ENCODE data around the gene THSD7A. TPM values are rescaled to one million over a fixed set of nuclear protein-coding genes. Genes with fewer than 3 reads are reported as not detected.
A peak's percentile ranks its signal among the peaks of the same experiment; 100 is the strongest.

THSD7A gene
- polyA plus RNA-seq, 6 donors from 2014 or later: not detected

- ATAC-seq (ENCODE audit: low read depth in 2 of 2) (no peak), DNase-seq (no peak)
- H3K36me3 Mint-ChIP-seq: no peaks in the 10 kb centered on the region
- no peaks in the 10 kb centered on the region for H3K4me1 Mint-ChIP-seq
- peaks cover 0 to 3% (median 0%) of the 10 kb centered on the region in 7 donors for H3K9me3 Mint-ChIP-seq
- no peaks in the 10 kb centered on the region for H3K27me3 Mint-ChIP-seq
- H3K4me3 Mint-ChIP-seq: no peak overlapping the region
- no peak overlapping the region for H3K27ac Mint-ChIP-seq
These were observed 182.0 kb downstream of the THSD7A start for GRCh38 chr7:11650030-11650429.

DNA sequence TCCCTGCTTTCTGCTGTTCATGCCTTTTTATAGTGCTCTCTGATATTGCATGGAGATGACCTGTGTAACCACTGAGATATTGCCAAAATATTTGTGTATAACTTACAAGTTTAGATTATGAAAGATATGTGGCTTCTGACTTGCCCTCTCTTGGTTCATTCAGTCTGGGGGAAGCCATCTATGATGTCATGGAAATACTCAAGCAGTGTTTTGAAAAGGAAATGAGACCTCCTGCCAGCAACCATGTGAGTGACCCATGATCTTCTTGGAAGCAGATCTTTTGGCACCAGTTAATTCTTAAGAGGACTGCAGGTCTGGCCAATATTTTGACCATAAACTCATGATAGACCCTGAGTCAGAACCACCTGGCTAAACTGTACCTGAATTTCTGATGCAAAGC is 183.0 kb downstream of the THSD7A start:
- no peak for ATAC-seq (ENCODE audit: low read depth in 2 of 2)
- peaks cover 0 to 3% (median 0%) of the 10 kb centered on the region in 7 donors for H3K9me3 Mint-ChIP-seq
- no peaks in the 10 kb centered on the region for H3K4me1 Mint-ChIP-seq
- no peaks in the 10 kb centered on the region for H3K36me3 Mint-ChIP-seq
- no peaks in the 10 kb centered on the region for H3K27me3 Mint-ChIP-seq
- H3K27ac Mint-ChIP-seq: no peak overlapping the region
- H3K4me3 Mint-ChIP-seq: no peak overlapping the region
- DNase-seq: no peak

DNA sequence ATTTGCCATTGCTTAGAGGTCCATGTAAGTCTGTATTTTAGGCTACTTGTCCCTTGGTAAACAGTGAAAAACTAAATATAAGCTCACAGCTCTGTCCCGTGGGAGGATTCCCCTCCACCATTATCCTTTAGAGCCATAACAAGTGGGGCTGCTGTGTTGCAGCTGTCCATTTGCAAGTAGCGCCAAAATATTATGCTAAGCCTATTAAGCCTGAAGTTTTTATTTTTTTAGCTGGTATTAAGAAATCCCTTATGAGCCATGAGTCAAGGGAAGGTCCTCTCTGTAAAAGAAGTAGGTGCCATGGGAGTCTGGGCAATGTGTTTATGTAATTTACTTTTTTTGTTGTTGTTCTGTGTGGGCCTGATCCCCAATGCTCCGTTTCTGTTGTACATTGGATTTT is 183.9 kb downstream of the THSD7A start:
- H3K9me3 Mint-ChIP-seq: peaks cover 0 to 3% (median 0%) of the 10 kb centered on the region in 7 donors
- no peaks in the 10 kb centered on the region for H3K36me3 Mint-ChIP-seq
- no peak for ATAC-seq (ENCODE audit: low read depth in 2 of 2)
- H3K4me3 Mint-ChIP-seq: no peak overlapping the region
- no peak for DNase-seq
- no peaks in the 10 kb centered on the region for H3K4me1 Mint-ChIP-seq
- H3K27ac Mint-ChIP-seq: no peak overlapping the region
- no peaks in the 10 kb centered on the region for H3K27me3 Mint-ChIP-seq

DNA sequence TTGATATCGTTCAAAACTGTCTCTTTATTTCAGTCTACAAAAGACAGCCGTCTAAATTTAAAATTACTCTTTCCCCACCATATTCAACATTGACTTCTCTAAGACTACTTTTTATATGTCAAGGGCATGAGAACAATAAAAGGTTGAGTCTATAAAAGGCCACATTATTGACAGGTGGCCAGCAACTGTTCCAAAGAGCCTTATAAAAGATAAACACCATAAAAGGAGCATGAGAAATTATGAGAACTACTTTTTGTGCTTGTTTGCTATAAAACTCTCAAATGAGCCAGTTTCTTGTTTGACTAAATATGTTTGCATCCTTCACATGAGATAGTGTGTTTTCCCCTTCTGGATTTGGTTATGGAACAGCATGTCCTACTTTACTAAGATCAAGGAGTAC is 189.2 kb downstream of the THSD7A start:
- Mint-ChIP-seq H3K9me3 (no peaks in the 10 kb centered on the region), H3K4me1 (no peaks in the 10 kb centered on the region), H3K4me3 (no peak overlapping the region), H3K27me3 (no peaks in the 10 kb centered on the region), H3K36me3 (no peaks in the 10 kb centered on the region), H3K27ac (no peak overlapping the region)
- no peak for DNase-seq
- ATAC-seq (ENCODE audit: low read depth in 2 of 2): no peak

GRCh38 chr7:11642276-11642675 is 189.7 kb downstream of the THSD7A start:
- Mint-ChIP-seq H3K36me3 (no peaks in the 10 kb centered on the region), H3K27ac (no peak overlapping the region), H3K27me3 (no peaks in the 10 kb centered on the region), H3K9me3 (no peaks in the 10 kb centered on the region), H3K4me1 (no peaks in the 10 kb centered on the region), H3K4me3 (no peak overlapping the region)
- no peak for DNase-seq
- no peak for ATAC-seq (ENCODE audit: low read depth in 2 of 2)

DNA sequence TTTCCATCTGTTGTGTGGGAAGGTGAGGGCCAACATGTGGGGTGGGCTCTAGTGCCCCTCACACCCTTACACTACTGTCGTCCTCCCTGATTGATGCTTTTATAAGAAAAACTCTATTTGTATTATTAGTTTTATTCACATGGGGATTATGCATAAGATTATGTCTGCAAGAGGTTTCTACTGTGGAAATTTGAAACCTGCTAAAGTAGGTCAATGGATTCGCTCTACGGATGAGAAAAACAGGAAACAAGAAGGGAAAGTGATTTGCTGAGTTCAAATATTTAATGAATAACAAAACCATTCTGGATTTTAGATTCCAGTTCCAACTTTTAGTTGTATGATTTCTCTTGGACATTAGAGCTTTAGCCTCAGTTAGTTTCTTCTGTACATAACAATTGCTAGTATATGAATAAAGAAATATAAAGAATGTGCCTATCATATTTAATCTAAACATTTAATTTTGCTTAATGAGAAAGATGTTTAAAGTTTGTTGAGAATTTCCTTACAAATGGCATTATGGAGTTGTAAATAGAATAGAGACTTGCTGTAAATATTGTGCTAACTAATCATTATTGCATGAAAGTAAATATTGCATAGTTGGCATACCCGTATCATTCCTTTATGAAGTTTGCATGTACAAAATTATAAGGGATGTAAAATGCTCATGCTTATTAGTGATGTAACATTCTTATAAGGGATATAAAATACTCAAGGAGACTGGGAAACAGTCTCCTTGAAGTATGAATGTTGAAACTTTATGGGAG is 193.8 kb downstream of the THSD7A start:
- H3K36me3 Mint-ChIP-seq: no peaks in the 10 kb centered on the region
- H3K27ac Mint-ChIP-seq: no peak overlapping the region
- peaks cover 0 to 9% (median 0%) of the 10 kb centered on the region in 7 donors for H3K9me3 Mint-ChIP-seq
- no peaks in the 10 kb centered on the region for H3K27me3 Mint-ChIP-seq
- H3K4me3 Mint-ChIP-seq: no peak overlapping the region
- no peaks in the 10 kb centered on the region for H3K4me1 Mint-ChIP-seq
- DNase-seq: no peak
- no peak for ATAC-seq (ENCODE audit: low read depth in 2 of 2)

GRCh38 chr7:11636274-11636673 is 195.7 kb downstream of the THSD7A start:
- Mint-ChIP-seq H3K4me1 (no peaks in the 10 kb centered on the region), H3K27me3 (no peaks in the 10 kb centered on the region), H3K4me3 (no peak overlapping the region), H3K36me3 (no peaks in the 10 kb centered on the region), H3K9me3 (peaks cover 0 to 9% (median 0%) of the 10 kb centered on the region in 7 donors), H3K27ac (peak overlapping the region in 1 of 6 donors; percentile 89)
- ATAC-seq (ENCODE audit: low read depth in 2 of 2) (no peak), DNase-seq (no peak)

DNA sequence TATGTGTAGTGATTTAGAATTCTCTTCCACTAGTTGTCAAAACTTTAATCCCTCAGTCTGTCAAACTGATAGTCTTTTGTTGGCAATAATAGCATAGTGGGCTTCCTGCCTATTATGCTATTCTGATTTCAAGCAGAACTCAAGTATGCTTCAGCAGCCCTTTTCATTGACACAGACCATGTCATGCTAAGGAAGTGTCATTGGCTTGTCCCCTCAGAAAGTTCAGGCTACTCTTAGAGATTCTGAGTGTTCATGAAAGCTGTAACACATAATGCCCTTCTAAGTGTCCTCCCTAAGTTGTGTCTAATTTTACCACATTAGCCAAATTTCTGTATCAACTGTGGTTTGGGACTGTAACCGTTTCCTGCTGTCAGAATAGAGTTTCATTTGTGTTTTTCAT is 198.7 kb downstream of the THSD7A start:
- no peak overlapping the region for H3K27ac Mint-ChIP-seq
- peaks cover 0 to 9% (median 0%) of the 10 kb centered on the region in 7 donors for H3K9me3 Mint-ChIP-seq
- H3K27me3 Mint-ChIP-seq: no peaks in the 10 kb centered on the region
- no peak overlapping the region for H3K4me3 Mint-ChIP-seq
- H3K4me1 Mint-ChIP-seq: no peaks in the 10 kb centered on the region
- DNase-seq (no peak), ATAC-seq (ENCODE audit: low read depth in 2 of 2) (no peak)
- H3K36me3 Mint-ChIP-seq: no peaks in the 10 kb centered on the region

GRCh38 chr7:11630355-11630754 is 201.6 kb downstream of the THSD7A start:
- Mint-ChIP-seq H3K27me3 (no peaks in the 10 kb centered on the region), H3K9me3 (no peaks in the 10 kb centered on the region), H3K36me3 (no peaks in the 10 kb centered on the region), H3K4me1 (no peaks in the 10 kb centered on the region), H3K4me3 (no peak overlapping the region), H3K27ac (no peak overlapping the region)
- ATAC-seq (ENCODE audit: low read depth in 2 of 2): no peak
- DNase-seq: no peak

GRCh38 chr7:11625669-11626068 is 206.3 kb downstream of the THSD7A start:
- Mint-ChIP-seq H3K36me3 (no peaks in the 10 kb centered on the region), H3K4me3 (no peak overlapping the region), H3K9me3 (peaks cover 0 to 1% (median 0%) of the 10 kb centered on the region in 7 donors), H3K27me3 (no peaks in the 10 kb centered on the region), H3K27ac (no peak overlapping the region), H3K4me1 (no peaks in the 10 kb centered on the region)
- DNase-seq (no peak), ATAC-seq (ENCODE audit: low read depth in 2 of 2) (no peak)

DNA sequence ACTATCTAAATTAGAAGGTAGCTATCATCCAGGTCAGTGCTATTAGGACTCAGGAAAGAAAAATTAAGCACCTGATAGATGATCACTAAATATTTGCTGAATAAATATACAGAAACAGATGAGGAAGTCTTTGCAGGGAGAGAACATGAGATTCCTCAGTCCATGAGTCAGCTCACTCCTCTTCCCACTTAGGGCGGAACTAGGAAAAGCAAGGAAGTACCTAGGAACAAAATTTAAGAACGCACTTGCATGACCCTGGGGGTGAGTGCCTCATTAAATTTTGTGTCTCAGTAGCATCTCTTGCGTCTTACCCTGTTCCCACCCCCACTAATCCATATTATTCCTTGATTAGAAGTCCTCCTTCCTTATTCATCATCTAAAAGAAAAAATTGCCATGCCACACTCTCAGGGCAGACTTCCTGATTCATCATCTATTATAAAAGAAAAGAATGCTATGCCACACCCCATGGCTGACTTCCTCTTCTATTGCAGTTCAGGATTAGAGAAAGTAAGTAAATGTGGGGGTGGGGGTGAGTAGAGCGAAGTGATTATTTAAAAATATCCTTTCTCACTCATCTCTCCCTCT is 208.8 kb downstream of the THSD7A start:
- Mint-ChIP-seq H3K9me3 (peaks cover 0 to 1% (median 0%) of the 10 kb centered on the region in 7 donors), H3K4me1 (no peaks in the 10 kb centered on the region), H3K4me3 (no peak overlapping the region), H3K27me3 (no peaks in the 10 kb centered on the region), H3K27ac (no peak overlapping the region), H3K36me3 (no peaks in the 10 kb centered on the region)
- DNase-seq (no peak), ATAC-seq (ENCODE audit: low read depth in 2 of 2) (no peak)

DNA sequence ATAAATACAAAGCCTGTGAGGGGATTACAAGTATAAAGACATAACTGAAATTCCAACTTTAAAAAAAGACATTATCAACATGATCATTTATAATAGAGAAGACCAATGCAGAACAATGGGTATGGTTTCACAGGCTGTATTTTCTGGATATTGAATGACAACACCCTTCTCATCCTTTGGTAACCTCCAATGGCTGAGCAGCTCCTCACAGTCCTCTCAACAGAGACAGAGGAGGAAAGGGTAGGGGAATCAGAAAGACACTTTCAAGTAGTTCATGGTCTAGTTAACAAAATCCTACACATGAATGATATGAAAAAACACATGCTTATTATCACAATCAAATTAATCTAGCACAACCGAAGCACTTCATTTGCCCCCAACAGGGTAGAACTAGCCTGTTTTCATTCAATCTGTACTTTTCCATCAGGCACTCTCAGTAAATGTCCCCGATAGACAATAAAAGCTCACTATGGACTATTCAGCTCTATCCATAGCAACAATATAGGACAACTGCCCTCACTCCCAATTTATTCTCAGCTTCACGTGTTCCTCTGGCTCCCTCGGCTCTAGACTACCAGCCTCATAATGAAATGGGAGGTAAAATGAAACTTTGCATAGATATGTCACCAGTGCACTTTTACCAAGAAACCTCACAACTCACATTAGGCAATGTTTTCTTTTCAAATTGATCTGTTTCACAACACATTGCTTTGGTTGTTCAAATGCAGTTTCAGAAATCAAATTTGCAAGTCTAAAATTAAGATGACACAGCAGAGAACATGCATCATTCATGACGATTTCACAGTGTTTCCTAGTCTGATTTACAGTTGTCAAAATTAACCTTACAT is 211.4 kb downstream of the THSD7A start:
- no peaks in the 10 kb centered on the region for H3K4me1 Mint-ChIP-seq
- H3K4me3 Mint-ChIP-seq: no peak overlapping the region
- DNase-seq (no peak), ATAC-seq (ENCODE audit: low read depth in 2 of 2) (no peak)
- H3K9me3 Mint-ChIP-seq: peaks cover 0 to 1% (median 0%) of the 10 kb centered on the region in 7 donors
- no peaks in the 10 kb centered on the region for H3K27me3 Mint-ChIP-seq
- H3K36me3 Mint-ChIP-seq: no peaks in the 10 kb centered on the region
- no peak overlapping the region for H3K27ac Mint-ChIP-seq

GRCh38 chr7:11616466-11616865 is 215.5 kb downstream of the THSD7A start:
- H3K36me3 Mint-ChIP-seq: no peaks in the 10 kb centered on the region
- H3K4me3 Mint-ChIP-seq: no peak overlapping the region
- ATAC-seq (ENCODE audit: low read depth in 2 of 2): no peak
- no peak for DNase-seq
- no peaks in the 10 kb centered on the region for H3K27me3 Mint-ChIP-seq
- no peaks in the 10 kb centered on the region for H3K4me1 Mint-ChIP-seq
- no peaks in the 10 kb centered on the region for H3K9me3 Mint-ChIP-seq
- no peak overlapping the region for H3K27ac Mint-ChIP-seq

GRCh38 chr7:11615174-11615573 is 216.8 kb downstream of the THSD7A start:
- ATAC-seq (ENCODE audit: low read depth in 2 of 2) (no peak), DNase-seq (no peak)
- no peaks in the 10 kb centered on the region for H3K9me3 Mint-ChIP-seq
- H3K4me3 Mint-ChIP-seq: no peak overlapping the region
- no peaks in the 10 kb centered on the region for H3K4me1 Mint-ChIP-seq
- no peaks in the 10 kb centered on the region for H3K27me3 Mint-ChIP-seq
- H3K36me3 Mint-ChIP-seq: no peaks in the 10 kb centered on the region
- H3K27ac Mint-ChIP-seq: no peak overlapping the region
